ENCODE data around the gene SMIM7.
"Not testable (repeated sequence)": the region's sequence is repeated elsewhere in the genome, so short reads cannot be mapped to it uniquely, and the experiment has no call there.

GRCh38 chr19:16668702-16669101 is 8.8 kb upstream of the SMIM7 start:
- not testable (repeated sequence) for TF ChIP-seq EZH2 (IDR thresholded peaks at IDR 0.05); POLR2AphosphoS5 (IDR thresholded peaks at IDR 0.05; ENCODE audit: borderline replicate concordance, low read depth, low read length)

Data from SK-N-MC (cell line).